HG02588 (cell line): ENCODE results near the gene RB1.
"Not testable (repeated sequence)": the region's sequence is repeated elsewhere in the genome, so short reads cannot be mapped to it uniquely, and the experiment has no call there.

ENCODE experiments used
- ATAC-seq: cut with Tn5 transposase; IDR thresholded peaks from one replicate; pipeline ENCODE4 v1.9.1; 2021; ENCODE audit warnings: mild to moderate bottlenecking, moderate library complexity; ENCODE audit not compliant: unreplicated experiment

RB1 gene

DNA sequence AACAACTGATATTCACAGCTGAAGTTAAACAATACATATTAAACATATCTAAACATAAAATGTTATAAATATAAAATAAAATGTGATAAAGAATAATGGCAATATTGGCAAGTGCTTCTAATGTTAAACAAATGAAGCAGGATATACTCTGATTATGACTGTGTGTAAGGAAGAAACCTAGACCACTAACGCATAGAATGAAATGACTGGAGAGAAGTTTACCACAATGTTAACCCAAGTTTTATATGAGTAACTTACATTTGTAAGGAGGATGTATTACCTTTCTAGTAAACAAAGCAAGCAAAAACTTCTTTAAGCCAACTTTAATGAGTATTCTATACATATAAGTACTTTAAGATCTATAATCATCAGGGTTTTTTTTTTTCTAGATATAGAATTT lies 43.0 kb downstream of the RB1 start:
- no peak for ATAC-seq

DNA sequence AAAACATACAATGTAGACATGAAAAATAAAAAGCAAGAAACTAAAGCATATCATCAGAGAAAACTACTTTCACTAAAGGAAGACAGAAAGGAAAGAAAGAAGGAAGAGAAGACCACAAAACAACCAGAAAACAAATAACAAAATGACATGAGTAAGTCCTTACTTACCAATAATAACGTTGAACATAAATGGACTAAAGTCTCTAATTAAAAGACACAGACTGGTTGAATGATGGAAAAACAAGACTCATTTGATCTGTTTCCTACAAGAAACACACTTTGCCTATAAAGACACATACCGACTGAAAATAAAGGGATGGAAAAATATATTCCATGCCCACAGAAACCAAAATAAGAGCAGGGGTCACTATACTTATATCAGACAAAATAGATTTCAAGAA lies 46.0 kb downstream of the RB1 start:
- no peak for ATAC-seq

DNA sequence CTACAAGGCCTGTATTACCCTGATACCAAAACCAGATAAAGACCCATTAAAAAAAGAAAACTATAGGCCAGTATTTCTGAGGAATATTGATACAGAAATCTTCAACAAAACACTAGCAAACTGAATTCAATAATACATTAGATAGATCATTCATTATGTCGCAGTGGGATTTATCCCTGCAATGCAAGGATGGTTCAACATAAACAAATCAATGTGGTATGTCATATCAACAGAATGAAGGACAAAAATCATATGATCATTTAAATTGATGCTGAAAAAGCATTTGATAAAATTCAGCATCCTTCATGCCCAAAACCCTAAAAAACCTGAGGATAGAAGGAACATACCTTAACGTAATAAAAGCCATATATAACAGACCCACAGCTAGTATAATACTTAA lies 50.0 kb downstream of the RB1 start:
- ATAC-seq: no peak

DNA sequence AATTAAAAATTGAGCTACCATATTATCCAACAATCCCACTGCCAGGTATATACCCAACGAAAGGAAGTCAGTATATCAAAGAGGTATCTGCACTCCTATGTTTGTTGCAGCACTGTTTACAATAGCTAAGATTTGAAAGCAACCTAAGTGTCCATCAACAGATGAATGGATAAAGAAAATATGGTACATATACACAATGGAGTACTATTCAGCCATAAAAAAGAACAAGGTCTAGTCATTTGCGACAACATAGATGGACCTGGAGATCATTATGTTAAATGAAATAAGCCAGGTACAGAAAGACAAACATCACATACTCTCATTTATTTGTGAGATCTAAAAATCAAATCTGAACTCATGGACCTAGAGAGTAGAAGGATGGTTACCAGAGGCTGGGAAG lies 52.0 kb downstream of the RB1 start:
- ATAC-seq: not testable (repeated sequence)

DNA sequence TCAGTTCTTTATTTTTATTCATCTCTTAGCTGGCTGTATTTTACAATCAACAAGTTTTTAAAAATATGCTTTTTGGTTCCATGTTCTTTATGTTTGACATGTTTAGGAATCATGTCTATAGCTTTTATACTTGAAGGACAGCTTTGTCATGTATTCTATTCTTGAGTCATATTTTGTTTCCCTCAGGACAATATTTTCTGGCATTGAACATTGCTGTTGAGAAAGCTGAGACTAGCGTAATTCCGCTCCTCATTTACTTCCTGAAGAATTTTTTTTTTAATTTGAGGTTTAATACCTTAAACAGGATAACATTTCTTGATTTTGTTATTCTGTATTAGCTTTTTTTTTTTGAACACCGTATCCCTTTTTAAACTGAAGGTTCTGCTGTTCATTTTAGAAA lies 53.2 kb downstream of the RB1 start:
- ATAC-seq: no peak

DNA sequence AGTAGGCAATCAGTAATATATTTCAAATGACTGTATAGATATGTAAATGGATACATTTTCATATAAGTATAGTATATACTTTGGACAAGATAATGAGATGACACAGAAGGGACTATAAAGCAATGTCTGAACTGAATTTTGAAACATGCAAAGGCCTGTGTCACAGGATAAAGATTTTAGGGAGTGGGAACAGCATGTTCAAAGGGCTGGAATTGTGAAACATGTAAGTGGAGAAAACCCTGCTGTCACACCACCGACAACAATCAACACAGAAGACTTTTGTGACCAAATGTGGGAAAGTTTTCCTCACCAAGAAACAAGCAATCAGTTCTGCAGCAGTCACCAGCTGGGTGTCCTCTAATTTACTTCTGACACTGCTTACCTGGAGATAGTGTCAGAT lies 66.4 kb downstream of the RB1 start:
- no peak for ATAC-seq

DNA sequence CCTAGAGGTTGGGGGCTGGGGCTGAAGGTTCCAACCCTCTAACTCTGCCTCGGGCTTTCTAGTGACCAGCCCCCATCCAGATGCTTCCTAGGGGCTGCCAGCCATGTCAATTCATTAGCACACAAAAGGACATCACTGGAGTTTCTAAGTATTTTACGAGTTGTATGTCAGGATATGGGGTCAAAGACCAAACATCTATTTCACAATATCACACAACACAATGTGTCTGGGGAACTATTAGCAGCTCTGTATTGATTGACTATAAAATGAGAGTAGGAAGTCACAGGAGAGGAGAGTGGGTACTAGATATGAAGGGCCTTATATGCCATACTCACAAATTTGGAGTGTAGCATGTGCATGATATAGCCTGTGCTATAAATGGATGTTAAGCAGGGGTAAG lies 67.3 kb downstream of the RB1 start:
- no peak for ATAC-seq

DNA sequence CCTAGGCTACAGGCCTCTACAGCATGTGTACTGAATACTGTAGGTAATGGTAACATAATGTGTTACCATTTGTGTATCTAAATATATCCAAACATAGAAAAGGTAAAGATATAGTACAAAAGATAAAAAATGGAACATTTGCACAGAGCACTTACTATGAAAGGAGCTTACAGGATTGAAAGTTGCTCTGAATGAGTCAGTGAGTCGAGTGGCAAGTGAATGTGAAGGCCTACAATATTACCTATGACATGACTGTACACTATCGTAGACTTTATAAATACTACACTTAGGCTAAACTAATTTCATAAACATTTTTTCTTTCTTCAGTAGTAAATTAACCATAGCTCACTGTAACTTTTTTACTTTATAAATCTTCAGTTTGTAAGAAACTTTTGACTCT lies 74.3 kb downstream of the RB1 start:
- no peak for ATAC-seq

DNA sequence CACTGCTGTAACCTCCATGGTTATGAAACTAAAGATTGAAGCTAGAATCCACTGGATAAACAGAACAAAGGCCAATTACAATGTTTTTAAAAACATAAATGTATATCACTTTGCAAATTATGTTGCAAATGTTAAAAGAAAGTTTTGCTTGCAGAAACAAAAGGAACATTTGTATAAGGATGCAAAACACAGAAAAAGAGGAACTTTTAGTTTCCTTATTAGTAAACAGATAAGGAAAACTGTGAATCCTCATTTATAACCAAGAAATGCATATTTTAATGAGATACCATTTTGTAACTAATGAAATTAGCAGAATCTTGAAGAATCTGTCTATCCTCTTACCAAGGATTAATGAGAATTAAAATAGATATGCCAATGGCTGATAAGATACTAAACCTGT lies 77.0 kb downstream of the RB1 start:
- ATAC-seq: no peak

DNA sequence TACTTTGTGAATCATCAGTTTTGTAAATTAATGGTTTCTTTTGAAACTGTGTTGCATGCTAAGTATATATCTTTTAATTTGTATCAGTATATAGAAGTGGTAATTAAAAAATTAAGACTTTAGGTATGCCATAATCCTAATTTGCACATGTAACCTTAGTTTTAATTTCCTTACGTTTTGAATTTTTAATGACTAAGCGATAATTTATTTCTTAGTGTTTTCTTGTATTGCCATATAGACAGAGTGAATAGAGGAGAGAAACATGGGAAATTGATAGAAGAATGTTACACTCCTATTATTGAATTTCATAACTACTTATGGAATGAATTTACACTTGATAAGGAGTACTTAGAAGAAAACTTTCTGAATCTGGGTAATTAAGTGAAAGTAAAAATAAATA lies 79.8 kb downstream of the RB1 start:
- ATAC-seq: no peak

DNA sequence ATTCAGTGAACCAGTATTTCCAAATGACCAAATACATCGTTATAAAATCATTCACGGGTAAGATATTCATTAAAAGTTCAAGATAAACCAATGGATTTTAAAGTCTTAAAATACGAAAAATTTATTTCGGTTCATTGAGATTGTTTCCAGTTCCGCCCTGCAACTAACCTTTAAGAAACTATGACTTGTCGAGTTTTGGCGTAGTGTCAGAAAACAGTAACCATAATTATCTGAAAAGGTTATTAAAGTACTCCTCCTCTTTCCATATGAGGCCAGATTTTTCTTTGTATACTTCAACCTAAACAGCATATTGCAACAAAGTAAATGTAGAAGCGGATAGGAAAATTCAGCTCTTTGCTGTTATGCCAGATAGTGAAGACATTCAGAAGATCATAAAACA lies 83.3 kb downstream of the RB1 start:
- ATAC-seq: no peak

DNA sequence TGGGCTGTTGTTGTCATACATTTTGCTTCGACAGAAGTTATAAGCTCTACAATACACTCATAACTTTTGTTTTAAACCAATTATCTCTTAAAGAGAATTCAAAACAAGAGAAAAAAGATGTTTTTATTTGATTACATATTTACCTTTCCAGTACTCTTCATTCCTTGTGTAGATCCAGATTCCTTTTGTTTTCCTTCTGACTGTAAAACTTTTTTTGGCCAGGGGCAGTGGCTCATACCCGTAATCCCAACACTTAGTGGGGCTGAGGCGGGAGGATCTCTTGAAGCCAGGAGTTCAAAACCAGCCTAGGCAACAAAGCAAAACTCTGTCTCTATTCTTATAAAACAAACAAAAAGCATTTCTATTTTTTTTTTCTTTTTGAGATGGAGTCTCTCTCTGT lies 87.7 kb downstream of the RB1 start:
- ATAC-seq: no peak

DNA sequence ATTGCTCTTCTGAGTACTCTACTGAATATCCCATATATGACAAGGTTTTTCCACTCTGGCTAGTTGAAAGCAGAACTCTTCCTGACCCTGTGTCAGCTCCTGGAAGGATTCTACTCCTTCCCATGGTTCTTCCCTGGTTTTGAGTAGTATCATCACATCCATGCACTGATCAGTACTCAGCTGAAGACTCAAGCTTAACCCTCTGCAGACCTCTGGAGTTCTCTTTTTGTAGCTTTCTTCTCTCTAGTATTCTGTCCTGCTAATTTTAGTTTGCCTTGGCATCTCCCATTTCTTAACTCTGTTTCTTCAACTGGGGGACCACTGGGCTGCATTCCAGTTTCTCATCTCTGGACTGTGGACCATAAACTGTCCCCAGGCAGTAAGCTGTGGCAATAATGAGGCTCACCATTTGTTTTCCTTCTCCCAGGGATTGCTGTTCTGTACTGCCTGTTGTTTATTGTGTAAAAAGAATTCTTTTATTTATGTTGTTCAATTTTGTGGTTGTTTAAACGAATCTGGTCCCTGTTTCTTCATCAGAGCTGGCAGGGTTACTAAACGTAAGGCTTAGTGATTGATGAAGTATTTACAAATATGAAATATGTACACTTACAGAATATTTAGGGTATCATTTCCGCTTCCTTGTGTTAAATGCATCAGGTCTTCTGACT lies 89.6 kb downstream of the RB1 start:
- ATAC-seq: no peak

DNA sequence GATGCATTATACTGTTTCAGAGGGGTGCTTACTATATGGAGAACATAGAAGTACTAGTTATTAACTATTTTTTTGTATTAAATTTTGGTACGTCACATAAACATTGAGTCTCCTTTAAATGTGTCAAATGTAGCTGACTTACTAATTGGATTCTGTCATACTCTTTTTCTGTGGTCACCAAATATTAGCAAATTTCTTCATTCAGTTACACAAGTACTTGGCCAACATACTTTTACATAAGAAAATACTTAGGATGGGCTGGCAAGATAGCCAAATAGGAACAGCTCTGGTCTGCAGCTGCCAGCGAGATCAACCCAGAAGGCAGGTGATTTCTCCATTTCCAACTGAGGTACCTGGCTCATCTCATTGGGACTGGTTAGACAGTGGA lies 90.1 kb downstream of the RB1 start:
- ATAC-seq: no peak

DNA sequence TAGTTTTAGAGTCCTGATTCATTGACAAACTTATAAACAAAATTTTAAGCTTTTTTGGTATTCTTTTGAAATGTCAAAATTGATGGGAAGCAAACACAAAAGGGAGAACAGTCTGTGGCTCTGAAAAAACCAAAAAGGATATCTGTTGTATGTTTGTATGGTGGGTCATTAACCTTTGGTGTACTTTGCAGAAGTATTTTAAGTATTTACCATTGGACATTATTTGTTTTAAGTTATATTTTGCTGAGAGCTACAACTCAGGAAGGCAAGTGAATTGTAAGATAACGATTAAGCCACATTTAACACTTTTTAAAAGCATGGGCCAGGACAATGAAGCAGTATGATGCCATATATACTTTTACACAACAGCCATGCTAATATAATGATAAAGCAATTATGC lies 94.2 kb downstream of the RB1 start:
- no peak for ATAC-seq

DNA sequence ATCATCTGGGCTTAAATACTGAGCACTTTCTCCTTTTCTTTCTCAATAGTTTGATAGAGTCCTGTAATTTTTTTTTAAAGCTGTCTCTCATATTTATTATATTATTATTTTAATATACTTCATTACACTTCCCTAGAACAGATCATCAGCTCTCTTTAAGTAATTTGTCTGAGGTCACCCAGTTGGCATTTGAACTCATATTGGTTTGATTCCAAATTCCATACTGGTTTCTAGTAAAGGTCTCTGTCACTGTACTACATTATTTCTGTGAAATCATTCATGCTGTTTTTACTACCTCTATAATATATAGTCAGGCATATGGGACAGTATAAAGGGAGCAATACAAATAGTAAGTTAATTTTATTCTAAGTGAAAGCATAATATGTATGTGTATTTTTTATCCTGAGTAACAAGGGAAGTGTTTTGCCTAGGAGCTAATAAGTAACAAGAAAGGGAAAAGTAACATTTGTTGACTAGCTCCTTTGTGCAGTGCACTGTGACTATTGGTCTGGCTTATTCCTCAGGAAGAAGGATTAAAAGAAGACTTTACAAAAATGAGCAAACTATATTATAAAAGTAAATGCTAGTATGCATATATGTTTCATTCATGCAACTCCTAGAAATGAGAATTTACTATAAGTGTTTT lies 95.0 kb downstream of the RB1 start:
- no peak for ATAC-seq

DNA sequence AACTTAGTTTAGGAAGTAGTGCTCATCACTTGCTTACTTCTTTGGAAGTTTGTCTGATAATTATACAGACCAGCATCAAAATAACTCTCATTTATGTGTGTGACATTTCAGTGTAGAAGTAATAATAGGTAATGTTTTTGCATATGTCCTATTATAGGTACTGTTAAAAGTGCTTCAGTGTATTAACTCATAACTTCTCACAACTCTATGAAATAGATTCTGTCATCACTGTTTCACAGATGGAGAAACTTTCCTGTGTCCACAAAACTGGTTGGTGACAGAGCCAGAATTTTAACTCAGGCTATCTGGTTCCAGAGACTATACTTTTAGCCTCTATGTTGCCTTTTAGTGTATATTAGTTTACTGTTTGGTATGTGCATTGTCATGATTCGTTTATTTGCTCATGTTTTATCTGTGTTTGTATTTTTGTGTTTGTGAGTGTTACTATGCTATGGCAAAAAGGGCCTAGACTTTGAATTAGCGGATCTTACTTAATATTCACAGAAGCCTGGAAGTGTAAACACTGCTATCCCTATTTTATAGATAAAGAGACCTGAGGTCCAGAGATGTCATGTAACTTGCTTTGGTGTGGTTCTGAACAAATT lies 96.6 kb downstream of the RB1 start:
- ATAC-seq: no peak

DNA sequence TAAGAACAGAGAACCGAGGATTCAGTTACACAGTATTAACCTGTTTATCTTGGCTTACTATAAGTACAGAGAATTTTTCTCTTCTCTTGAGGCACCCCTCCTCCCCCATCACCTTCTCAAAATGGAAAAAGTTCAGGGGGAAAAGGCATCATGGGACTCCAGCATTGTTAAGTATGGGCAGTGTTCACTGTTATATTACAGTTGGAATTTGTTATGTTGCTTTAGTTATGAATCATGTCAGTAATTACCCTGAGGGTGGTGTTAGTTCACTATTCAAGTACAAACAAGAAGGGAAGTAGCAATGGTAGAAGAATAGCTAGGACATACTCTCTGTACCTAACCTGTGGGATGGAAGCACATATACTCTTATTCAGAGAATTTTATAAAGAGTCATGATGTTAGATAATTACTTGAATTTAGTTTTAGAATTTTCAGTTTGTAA lies 97.3 kb downstream of the RB1 start:
- peak; percentile 55 for ATAC-seq

DNA sequence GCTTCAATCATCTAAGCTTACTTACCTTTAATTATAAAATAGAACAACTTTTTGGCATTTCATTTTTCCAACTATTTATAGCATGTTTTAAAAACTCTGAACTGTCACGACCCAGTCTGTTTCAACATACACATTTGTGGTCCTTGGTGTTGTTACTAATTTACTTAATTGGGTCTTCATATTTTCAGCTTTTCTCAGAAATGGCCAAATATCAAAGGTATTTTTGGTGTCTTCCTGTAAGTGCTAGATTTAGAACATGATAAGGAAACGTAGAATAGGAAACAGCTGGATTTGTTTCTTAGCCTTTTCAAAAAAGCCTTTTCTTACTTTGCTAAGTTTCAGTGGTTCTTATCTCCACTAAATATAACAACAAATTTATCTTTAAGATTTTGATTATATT lies 97.9 kb downstream of the RB1 start:
- no peak for ATAC-seq

DNA sequence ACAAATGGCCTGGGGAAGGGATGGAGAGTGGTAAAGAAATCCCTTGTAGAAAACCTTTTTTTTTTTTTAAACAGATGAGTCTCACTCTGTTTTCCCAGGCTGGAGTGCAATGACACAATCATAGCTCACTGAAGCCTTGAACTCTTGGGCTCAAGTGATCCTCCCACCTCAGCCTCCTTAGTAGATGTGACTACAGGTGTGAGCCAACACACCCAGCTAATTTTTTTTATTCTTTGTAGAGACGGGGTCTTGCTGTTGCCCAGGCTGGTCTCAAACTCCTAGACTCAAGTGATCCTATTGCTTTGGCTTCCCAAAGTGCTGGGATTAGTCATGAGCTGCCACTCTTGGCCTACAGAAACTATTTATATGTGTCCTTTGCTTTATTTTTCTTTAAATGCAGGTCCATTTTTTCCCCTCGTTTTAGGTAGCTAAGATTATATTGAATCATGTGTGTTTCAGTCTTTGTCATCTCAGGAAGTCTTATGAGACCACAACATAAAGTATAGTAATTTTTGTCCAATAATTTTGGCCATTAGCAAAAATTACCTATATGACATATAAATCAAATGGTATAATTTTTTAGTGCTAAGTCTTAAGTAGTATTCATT lies 98.9 kb downstream of the RB1 start:
- ATAC-seq: no peak

DNA sequence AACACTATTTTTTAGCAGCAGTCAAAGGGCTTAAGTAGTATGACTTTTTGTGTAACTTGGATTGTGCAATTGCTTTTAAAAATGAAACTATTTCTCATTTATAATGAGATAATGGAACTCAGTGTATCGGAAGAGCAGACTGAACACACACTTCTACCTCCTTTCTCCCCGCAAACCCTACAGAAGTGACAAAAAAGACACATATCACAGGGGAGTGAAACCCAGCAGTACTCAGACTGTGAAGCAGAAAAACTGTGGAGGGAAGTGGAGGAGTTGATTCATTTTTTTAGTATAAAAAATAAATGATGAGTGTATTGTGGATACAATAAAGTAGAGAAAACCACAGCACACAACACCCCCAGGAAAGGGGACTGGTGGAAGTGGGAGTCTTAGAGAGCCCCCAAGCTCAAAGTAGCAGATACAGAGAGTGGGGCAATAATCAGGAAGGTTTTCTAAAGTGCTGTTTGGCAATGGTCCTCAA lies 99.6 kb downstream of the RB1 start:
- no peak for ATAC-seq

DNA sequence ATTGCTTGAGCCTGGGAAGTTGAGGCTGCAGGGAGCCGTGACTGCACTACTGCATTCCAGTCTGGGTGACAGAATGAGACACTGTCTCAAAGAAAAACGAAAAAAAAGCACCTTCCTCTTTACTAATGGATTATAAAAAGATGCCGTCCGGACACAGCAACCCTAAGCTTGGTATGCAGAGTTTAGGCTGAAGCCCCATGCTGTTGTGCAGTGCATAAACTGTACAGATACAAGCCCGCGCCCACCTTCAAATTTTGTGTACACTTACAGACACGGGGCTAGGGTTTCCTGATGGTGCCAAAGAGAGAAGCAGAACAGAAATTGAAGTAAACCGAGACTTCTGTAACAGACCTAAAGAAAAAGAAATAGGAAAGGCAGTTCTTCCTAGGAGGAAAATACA lies 100.4 kb downstream of the RB1 start:
- no peak for ATAC-seq
